HG03064 (cell line): ENCODE results near the gene PDSS1.

Experiments
- ATAC-seq: cut with Tn5 transposase; IDR thresholded peaks from one replicate; pipeline ENCODE4 v1.9.1; 2021; ENCODE audit warnings: low read depth; ENCODE audit not compliant: unreplicated experiment

Gene PDSS1

DNA sequence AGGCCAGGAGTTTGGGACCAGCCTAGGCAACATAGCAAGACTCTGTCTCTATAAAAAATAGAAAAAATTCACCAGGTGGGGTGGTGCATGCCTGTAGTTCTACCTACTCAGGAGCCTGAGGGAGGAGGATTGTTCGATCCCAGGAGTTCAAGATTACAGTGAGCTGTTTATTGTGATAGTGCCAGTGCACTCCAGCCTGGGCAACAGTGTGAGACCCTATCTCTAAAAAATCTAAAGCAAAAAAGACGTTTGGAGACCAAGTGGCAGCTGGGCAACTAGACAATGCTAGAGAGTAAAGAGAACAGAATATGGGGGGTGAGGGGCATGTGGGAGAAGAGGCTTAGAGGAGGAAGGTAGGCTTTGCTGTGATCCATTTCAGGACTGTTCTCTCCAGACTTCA, 1.4 kb downstream of the PDSS1 start:
- no peak for ATAC-seq

DNA sequence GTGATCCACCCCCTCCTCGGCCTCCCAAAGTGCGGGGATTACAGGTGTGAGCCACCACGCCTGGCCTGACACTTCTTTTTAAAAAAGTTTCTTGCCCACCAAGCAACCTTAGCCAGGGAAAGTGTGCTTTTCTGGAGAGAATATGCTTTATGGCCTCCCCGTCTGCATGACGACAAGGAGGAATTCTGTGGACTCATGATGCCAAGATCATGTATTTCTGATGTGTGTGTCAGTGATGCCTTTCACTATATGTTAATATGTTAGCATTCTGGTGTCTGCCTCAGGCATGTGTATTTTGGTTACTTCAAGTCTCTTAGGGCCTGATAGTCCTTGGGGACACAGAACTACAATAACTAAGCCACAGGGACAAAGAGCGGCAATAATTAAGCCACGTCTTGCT, 2.1 kb downstream of the PDSS1 start:
- no peak for ATAC-seq

DNA sequence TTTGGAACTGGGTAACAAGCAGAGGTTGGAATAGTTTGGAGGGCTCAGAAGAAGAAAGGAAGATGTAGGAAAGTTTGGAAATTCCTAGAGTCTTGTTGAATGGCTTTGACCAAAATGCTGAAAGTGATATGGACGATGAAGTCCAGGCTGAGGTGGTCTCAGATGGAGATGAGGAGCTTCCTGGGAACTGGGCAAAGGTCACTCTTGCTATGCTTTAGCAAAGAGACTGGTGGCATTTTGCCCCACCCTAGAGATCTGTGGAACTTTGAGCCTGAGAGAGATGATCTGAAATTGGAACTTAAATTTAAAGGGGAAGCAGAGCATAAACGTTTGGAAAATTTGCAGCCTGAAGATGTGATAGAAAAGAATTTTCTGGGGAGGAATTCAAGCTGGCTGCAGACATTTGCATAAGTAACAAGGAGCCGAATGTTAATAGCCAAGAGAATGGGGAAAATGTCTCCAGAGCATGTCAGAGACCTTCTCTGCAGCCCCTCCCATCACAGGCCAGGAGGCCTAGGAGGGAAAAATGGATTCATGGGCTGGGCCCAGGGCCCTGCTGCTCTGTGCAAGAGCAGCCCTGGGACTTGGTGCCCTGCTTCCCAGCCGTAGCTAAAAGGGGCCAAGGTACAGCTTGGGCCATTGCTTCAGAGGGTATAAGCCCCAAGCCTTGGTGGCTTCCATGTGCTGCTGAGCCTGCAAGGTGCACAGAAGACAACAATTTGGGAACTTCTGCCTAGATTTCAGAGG, 3.6 kb downstream of the PDSS1 start:
- ATAC-seq: no peak

DNA sequence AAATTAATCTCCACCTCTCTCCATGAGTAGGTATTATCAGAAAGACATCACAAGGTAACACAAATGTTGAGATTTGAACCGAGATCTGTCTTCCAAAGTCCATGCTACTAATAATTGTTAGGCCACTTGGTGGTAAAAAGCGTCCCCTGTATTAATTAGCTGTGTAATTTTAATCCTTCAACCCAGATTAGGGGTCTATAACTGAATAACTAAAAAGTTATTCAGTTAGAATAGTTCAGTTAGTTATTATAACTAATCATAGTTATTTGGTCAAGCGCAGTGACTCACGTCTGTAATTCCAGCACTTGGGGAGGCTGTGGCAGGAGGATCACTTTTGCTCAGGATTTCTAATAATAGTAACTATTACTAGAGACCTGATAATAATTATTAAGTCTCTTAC, 5.6 kb downstream of the PDSS1 start:
- ATAC-seq: no peak

DNA sequence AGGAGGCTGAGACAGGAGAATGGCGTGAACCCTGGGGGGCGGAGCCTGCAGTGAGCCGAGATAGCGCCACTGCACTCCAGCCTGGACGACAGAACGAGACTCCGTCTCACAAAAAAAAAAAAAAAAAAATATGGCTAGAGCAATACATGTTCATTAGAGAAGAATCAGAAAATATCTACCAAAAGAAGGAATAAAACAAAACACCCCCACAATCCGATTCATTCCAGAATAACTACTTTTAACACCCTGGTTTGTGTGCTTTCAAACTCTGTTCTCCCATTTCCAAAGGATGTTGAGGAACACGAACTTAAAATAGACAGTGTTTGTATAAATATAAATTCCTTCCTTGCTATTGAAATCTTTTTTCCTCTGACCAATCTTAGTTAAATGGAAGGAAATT, 6.5 kb downstream of the PDSS1 start:
- no peak for ATAC-seq

DNA sequence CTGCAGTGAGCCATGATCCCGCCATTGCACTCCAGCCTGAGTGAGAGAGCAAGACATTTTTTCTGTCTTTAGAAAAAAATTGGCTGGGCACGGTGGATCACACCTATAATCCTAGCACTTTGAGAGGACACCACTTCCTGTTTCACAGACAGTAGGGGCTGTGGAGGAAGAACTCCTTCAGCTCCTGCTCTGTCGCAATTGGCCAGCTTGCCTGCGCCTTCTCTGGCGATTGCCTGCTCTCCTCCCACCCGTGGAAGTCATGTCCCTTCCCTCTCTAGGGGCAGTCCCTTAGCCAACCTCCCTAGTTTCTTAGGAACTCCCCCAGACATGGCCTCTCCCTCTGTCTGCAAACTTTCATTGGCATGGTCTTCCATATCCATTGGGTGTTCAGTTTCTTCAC, 8.7 kb downstream of the PDSS1 start:
- no peak for ATAC-seq

DNA sequence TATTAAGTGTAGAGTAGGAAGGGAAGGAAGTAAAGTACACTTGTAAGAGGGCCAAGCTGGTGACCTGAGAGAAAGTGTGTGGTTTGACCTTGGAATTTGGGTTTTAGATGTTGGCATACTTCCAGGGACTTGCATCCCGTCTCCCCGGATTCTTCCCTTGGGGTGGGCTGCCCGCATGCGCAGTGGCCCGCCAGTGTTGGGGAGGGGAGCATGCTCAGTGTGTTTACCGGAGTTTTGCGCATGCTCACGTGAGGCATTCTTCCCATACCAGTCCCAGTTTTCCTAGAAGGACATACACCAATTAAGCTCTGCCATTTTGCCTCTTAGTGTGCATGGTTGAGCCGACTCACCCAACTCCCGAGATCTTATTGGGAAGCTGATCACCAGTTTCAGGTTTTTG, 9.4 kb downstream of the PDSS1 start:
- ATAC-seq: no peak

DNA sequence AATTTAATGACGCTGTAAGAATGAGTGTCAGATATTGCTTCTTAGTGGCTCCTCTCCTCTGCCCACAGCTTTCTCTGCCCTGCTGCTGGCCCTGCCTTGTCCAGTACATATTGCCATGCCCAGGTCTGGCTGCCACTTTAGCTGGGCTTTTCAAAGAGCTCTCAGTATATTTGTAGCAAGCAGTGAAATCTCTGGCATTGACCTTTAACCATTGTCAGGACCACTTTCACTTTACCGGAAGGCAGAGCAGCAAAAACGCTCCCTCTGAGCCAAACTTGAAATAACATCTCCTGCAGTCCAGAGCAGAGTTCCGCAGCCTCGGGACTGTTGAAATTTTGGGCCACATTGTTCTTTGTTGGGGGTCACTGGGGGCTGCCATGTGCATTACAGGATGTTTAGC, 13.8 kb downstream of the PDSS1 start:
- ATAC-seq: no peak

DNA sequence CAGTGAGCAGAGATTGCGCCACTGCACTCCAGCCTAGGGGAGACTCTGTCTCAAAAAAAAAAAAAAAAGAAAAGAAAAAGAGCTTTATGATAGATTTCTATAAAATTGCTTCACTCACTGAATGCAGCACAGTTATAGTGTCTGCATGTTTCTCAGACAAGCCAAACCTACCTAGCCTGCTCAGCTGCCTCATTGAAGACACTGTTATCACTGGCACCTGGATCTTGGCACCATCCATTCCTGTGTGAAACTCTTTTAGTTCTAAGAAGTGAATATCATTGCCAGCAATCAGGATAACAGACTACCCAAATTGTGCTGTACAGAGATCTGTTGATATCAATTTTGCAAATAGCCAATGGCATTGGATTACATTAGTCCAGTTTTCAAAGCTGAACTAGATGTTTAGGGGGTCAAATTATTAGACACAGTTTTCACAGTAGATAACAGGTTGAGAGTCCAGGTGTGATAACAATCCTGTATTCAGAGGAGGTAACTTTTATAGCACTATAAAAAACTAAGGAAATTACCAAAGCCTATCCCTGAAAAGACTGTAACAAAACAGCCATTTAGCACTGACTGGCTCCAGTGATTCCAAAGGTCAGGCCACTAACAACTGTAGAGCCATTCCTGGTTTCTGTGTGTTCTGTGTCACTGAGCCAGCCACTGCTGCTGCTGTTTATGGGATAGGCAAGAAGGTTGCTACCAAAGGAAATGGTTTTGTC, 17.1 kb downstream of the PDSS1 start:
- no peak for ATAC-seq

DNA sequence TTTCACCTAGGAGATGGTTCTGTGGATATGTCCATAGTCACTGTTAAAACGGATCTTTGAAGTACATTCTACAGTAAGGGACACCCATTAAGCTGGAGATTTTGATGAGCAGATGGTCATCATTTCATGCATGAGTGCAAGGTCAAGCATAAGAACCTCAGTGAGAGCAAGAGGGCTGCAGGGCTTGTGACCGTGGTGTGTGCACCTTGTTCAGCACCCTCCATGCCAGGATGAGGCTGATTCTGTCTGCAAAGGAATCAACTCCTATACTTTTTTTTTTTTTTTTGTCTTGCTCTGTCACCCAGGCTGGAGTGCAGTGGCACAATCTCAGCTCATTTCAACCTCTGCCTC, 17.6 kb downstream of the PDSS1 start:
- ATAC-seq: no peak

DNA sequence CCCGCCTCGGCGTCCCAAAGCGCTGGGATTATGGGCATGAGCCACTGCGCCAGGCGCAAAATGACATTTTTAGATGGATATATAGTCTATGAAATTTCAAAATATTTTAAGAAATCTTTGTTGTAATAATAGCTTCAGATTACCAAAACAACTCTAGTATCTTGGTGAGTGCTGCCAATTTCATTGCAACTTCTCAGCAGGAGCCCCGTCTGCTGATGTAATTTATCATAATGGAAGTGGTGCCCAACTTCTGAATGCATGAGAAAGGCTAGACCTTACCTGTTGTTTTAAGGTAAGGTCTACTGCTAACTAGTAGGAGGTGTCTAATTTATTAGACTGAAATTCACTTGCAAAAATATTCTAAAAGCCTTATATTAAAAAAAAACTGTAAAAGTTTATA, 20.0 kb downstream of the PDSS1 start:
- no peak for ATAC-seq

DNA sequence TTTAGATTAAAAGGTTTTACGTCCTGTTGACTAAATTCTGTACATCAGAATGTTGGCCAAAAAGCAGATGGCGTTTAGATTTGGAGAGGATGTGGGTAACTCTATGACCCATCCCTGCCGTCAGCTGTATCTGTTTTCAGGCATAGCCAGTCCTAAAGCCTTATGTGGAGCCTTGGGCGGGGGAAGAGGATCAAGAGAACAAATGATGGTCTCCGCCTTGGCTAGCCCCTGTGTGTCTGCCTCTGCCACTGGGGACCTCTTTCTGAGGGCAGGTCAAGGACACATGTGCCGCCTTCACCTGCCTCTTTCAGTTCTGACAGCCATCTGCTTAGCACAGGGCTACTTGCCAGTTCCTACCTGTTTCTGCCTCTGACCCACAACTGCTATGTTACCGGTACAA, 24.1 kb downstream of the PDSS1 start:
- no peak for ATAC-seq

DNA sequence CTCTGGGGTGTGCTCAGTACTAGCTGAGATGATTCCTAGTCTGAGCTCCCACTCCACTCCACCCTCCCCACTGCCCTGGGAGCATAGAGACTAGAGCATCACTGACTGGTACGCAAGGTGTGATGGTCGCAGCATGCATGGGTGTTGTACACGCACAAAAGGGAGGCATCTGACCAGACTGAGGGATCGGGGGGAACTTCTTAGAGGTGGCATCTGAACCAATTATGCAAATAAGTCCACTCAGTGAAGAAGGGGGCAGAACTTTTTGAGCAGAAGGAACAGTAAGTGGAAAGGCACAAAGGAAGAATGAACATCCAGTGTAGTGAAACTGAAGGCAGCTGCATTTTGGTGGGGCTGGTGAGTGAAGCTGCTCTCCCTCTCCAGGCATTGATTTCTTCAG, 25.5 kb downstream of the PDSS1 start:
- ATAC-seq: no peak

DNA sequence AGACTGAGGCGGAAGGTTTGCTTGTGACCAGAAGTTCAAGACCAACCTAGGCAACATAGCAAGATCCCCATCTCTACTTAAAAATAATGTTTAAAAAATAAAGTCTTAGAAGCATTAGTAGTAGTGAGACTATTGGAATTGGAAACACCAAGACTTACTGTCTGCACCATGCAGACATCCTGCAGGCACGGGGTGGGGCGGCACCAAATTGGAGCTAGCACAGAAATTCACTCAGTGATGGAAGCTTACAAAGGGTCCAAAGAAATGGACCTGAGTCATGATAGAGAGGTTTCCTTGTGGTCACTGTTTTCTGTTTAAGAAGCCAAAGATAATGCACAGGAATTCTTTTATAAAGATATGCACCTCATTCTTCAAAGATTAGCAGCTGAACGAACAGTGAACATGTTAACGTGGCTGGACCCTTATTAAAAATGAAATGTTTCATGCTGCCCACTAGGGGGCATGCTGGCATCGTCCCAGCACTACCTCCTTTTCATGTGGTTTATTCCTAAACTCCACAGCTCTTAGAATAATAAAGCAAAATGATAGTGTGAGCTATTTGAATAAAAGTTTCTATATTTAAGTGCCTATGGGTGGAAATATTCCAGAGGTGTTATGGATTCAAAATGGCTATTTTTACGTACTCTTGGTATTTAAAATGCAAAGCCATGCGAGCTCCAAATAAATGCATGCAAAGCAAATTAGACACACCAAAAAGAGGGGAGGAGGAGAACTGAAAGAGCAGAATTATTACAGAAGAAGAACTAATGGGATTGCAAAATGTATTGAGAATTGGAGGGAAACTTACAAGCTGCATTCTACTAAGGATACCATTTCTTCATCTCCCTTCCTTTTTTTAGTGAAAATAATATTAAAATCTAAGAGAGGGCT, 28.6 kb downstream of the PDSS1 start:
- no peak for ATAC-seq

DNA sequence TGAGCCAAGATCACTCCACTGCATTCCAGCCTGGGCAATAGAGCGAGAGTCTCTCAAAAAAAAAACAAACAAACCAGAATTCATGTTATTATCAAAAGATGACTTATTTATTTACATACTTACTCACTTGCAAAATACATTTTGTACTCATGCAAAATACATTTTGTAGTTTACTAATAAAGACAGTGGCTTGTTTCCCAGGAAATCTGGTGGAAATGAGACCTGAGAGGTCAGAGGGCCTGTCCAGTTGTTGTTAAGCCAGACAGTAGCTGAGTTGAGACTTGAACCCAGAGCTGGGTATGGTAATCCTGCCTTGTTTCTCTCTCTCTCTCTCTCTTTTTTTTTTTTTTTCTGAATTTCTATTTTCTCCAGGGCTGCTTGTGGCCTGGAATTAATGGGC, 29.5 kb downstream of the PDSS1 start:
- ATAC-seq: no peak

DNA sequence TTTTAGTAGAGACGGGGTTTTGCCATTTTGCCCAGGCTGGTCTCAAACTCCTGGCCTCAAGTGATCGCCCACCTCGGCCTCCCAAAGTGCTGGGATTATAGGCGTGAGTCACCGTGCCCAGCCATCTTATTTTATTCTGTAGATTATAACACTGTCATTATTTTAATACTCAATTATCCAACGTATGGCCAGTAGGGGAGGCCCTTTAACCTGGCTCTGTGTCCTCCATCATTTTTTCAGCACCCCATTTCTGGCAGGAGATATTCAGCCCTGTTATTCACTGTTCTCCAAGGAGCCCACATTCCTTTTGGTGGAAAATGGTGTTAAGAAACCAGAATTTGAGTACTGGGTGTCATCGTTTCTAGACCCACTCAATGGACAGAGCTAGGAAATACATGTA, 31.5 kb downstream of the PDSS1 start:
- no peak for ATAC-seq

DNA sequence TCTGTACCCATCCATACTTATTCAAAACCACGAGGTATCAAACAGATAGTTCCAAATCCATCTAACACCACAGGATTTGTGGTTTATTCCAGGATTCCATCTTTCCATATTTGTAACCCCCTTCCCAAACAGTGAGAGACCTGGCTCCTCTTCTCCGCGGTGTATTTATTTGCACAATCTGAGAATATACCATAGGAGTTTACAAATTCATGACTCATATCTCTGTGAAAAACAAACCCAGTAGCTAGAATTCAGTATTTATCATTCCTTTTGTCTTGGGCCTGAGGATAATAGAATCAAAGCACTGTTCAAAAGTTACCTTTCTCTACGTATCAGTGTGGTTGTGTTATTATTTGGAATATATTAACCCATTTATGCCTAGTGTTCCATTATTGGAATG, 31.9 kb downstream of the PDSS1 start:
- no peak for ATAC-seq

DNA sequence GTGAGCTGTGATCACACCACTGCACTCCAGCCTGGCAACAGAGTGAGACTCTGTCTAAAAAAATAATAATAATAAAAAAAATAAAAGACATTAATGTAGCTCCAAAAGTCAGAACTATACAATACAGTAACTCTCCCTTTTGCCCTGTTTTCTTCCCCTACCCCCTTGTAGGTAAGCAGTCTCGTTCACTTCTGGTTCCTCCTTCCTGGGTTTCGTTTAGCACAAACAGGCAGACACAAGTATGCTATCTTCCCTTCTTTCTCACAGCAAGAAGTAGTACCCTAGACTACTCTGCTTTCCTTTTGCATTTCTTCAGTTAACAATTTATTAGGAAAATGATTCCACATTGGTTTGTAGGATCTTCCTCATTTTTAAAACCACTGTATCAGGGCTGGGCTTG, 33.1 kb downstream of the PDSS1 start:
- no peak for ATAC-seq

DNA sequence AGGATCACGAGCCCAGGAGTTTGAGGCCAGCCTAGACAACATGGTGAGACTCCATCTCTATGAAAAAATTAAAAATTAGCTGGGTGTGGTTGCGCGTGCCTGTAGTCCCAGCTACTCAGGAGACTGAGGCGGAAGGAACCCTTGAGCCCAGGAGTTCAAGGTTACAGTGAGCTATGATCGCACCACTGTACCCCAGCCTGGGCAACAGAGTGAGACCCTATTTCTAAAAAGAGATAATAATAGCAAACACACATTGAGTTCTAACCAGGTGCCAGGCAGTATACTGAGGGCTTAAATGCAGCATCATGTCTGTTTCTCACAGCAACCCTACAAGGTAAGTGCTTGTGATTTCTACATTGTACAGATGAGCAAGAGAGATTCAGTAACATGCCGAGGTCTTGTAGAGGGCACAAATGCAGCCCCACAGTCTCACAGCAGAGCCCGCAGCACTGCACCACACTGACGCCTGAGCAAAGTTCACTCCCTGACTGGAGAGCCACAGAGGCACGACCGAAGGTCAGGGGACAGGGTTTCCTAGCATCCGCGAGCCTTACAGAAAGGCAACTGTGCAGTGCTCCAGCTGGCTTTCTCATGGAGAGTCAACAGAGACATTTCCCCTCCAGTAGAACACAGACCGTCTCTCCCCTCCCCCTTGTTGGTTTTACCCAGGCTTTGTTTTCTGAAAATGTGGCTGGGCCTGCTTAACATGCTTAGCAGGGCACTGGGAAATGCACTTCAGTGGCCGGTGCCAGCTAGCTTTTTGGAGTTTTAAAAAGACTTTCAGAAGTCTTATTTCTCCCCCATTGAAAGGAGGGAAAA, 36.5 kb downstream of the PDSS1 start:
- no peak for ATAC-seq

DNA sequence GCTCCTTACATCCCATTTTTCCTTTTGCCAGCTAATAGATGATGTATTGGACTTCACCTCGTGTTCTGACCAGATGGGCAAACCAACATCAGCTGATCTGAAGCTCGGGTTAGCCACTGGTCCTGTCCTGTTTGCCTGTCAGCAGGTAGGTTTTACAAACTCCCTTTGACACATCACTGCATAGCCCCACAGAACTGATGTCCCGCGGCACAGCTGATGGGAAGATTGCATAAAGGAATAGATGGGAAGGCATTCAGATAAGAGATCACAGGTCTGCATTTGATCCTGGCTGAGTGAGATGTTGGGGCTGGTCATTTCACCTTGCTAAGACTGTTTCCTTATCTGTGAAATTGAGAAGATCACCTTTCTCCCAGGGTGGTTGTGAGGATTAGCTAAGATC, 37.9 kb downstream of the PDSS1 start:
- no peak for ATAC-seq

DNA sequence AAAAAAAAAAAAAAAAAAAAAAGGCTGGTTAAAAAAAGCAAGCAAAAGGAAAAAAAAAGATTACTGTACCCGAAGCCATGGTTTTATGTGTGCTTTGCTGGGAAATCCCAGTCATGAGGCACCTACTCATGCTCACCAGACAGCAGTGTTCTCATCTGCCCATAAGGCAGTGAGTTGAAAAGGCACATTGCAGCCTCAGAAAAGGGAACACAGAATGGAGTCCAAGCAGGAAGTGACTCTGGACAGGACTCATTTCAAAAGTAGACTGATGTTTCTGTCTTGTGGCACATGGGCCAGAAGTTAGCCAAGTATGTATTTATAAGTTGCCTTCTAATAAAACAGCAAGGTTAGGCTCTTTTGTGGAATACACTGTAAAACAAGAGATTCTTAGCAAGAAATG, 40.2 kb downstream of the PDSS1 start:
- peak; percentile 69 for ATAC-seq
